ENCODE measurements around the gene SPTA1.

SPTA1 gene

GRCh38 chr1:158720620-158721019 is 34.1 kb upstream of the SPTA1 start, which contains the start of gene OR6K3:
Gene OR6K3, minus strand, starts transcription at chr1:158720720. Its CDS starts 2,605 bp downstream, at chr1:158718115.
- Histone ChIP-seq H3K27ac (ENCODE audit: low read depth, low read length, poor library complexity, severe bottlenecking) (no peak within 1 kb of the TSS), H3K4me3 (ENCODE audit: low read depth, low read length, poor library complexity, severe bottlenecking) (no peak within 1 kb of the TSS), H3K79me2 (ENCODE audit: insufficient read depth, low read length) (no peaks in the 10 kb centered on the region), H3K9ac (ENCODE audit: low read length) (no peak within 1 kb of the TSS), H3K9me3 (ENCODE audit: low read length) (no peaks in the 10 kb centered on the region), H3K27me3 (ENCODE audit: insufficient read depth, low read length) (no peaks in the 10 kb centered on the region), H3F3A (ENCODE audit: insufficient read depth, low read length) (no peaks in the 10 kb centered on the region), H3K9me2 (ENCODE audit: low read depth, low read length) (no peaks in the 10 kb centered on the region), H4K20me1 (ENCODE audit: insufficient read depth, low read length) (no peaks in the 10 kb centered on the region), H3K4me1 (ENCODE audit: insufficient read depth, low read length, severe bottlenecking) (no peaks in the 10 kb centered on the region), H3K4me2 (ENCODE audit: low read length) (no peak within 1 kb of the TSS), H3K36me3 (ENCODE audit: insufficient read depth, low read length) (no peaks in the 10 kb centered on the region), H2AFZ (ENCODE audit: low read length) (no peak within 1 kb of the TSS)
- TF ChIP-seq EZH2 (IDR thresholded peaks at IDR 0.05; ENCODE audit: borderline replicate concordance, low read length) (no peak), CTCF (IDR thresholded peaks at IDR 0.05; ENCODE audit: low read length) (no peak)

- TF ChIP-seq CTCF (IDR thresholded peaks at IDR 0.05; ENCODE audit: low read length) = no peak
- no peak for TF ChIP-seq EZH2 (IDR thresholded peaks at IDR 0.05; ENCODE audit: borderline replicate concordance, low read length)
These were observed 33.1 kb upstream of the SPTA1 start for GRCh38 chr1:158719664-158720063.

GRCh38 chr1:158717344-158717743 is 30.8 kb upstream of the SPTA1 start:
- no peaks in the 10 kb centered on the region for H3K79me2 ChIP-seq (ENCODE audit: insufficient read depth, low read length)
- H3K9me2 ChIP-seq (ENCODE audit: low read depth, low read length) = no peaks in the 10 kb centered on the region
- H3K4me3 ChIP-seq (ENCODE audit: low read depth, low read length, poor library complexity, severe bottlenecking) = no peak overlapping the region
- H3K9ac ChIP-seq (ENCODE audit: low read length) = no peak overlapping the region
- no peaks in the 10 kb centered on the region for H3K9me3 ChIP-seq (ENCODE audit: low read length)
- H3K27me3 ChIP-seq (ENCODE audit: insufficient read depth, low read length) = no peaks in the 10 kb centered on the region
- no peaks in the 10 kb centered on the region for H3F3A ChIP-seq (ENCODE audit: insufficient read depth, low read length)
- no peak overlapping the region for H2AFZ ChIP-seq (ENCODE audit: low read length)
- TF ChIP-seq EZH2 (IDR thresholded peaks at IDR 0.05; ENCODE audit: borderline replicate concordance, low read length) (no peak), CTCF (IDR thresholded peaks at IDR 0.05; ENCODE audit: low read length) (no peak)
- H3K27ac ChIP-seq (ENCODE audit: low read depth, low read length, poor library complexity, severe bottlenecking) = no peak overlapping the region
- H3K4me1 ChIP-seq (ENCODE audit: insufficient read depth, low read length, severe bottlenecking) = no peaks in the 10 kb centered on the region
- no peak overlapping the region for H3K4me2 ChIP-seq (ENCODE audit: low read length)
- no peaks in the 10 kb centered on the region for H3K36me3 ChIP-seq (ENCODE audit: insufficient read depth, low read length)
- H4K20me1 ChIP-seq (ENCODE audit: insufficient read depth, low read length) = no peaks in the 10 kb centered on the region

More at GRCh38 chr1:158719664-158720063, 33.1 kb upstream of the SPTA1 start:
- Histone ChIP-seq H3K9ac (ENCODE audit: low read length) (no peak overlapping the region), H3K79me2 (ENCODE audit: insufficient read depth, low read length) (no peaks in the 10 kb centered on the region), H4K20me1 (ENCODE audit: insufficient read depth, low read length) (no peaks in the 10 kb centered on the region), H3K27me3 (ENCODE audit: insufficient read depth, low read length) (no peaks in the 10 kb centered on the region), H3F3A (ENCODE audit: insufficient read depth, low read length) (no peaks in the 10 kb centered on the region), H3K9me3 (ENCODE audit: low read length) (no peaks in the 10 kb centered on the region), H3K4me2 (ENCODE audit: low read length) (no peak overlapping the region), H3K4me3 (ENCODE audit: low read depth, low read length, poor library complexity, severe bottlenecking) (no peak overlapping the region), H3K36me3 (ENCODE audit: insufficient read depth, low read length) (no peaks in the 10 kb centered on the region), H3K27ac (ENCODE audit: low read depth, low read length, poor library complexity, severe bottlenecking) (no peak overlapping the region), H3K4me1 (ENCODE audit: insufficient read depth, low read length, severe bottlenecking) (no peaks in the 10 kb centered on the region), H3K9me2 (ENCODE audit: low read depth, low read length) (no peaks in the 10 kb centered on the region), H2AFZ (ENCODE audit: low read length) (no peak overlapping the region)
